ENCODE measurements around the gene PLPPR1.

PLPPR1 gene

GRCh38 chr9:101332362-101332761 is 303.8 kb downstream of the PLPPR1 start:
- no peak for DNase-seq (ENCODE audit: low read depth in 1 of 2, low spot score in 1 of 2)
- in situ Hi-C loops (cut with HindIII; ENCODE audit: low pct_unique_long_range_greater_than_20kb, low sequenced_read_pairs): no loop called here
- no peak for TF ChIP-seq JUND (IDR thresholded peaks at IDR 0.05; ENCODE audit: low read depth)

GRCh38 chr9:101333490-101333889 is 305.0 kb downstream of the PLPPR1 start:
- in situ Hi-C loops (cut with HindIII; ENCODE audit: low pct_unique_long_range_greater_than_20kb, low sequenced_read_pairs): no loop called here
- no peak for TF ChIP-seq JUND (IDR thresholded peaks at IDR 0.05; ENCODE audit: low read depth)
- DNase-seq (ENCODE audit: low read depth in 1 of 2, low spot score in 1 of 2): no peak

GRCh38 chr9:101333926-101334702 is 305.6 kb downstream of the PLPPR1 start:
- no peak for TF ChIP-seq JUND (IDR thresholded peaks at IDR 0.05; ENCODE audit: low read depth)
- no peak for DNase-seq (ENCODE audit: low read depth in 1 of 2, low spot score in 1 of 2)
- in situ Hi-C loops (cut with HindIII; ENCODE audit: low pct_unique_long_range_greater_than_20kb, low sequenced_read_pairs): no loop called here

DNA sequence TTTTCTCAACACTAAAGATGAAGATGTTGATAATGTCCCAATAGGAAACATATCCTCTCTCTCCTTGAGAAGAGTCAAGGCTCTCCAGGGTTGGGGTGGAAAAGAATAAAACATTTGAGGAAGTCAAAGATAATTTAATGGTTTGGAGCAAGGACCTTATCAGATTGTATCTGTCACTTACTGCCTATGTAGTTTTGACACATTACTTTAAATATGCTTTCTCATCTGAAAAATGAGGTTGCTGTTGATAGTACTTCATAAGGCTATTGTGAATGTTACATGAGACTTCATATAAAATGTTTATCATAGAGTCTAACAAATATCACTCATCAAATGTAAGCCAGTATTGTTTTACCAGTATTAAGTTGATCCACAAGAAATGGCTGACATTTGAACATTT is 307.6 kb downstream of the PLPPR1 start:
- in situ Hi-C loops (cut with HindIII; ENCODE audit: low pct_unique_long_range_greater_than_20kb, low sequenced_read_pairs): no loop called here
- TF ChIP-seq JUND (IDR thresholded peaks at IDR 0.05; ENCODE audit: low read depth): no peak
- no peak for DNase-seq (ENCODE audit: low read depth in 1 of 2, low spot score in 1 of 2)

DNA sequence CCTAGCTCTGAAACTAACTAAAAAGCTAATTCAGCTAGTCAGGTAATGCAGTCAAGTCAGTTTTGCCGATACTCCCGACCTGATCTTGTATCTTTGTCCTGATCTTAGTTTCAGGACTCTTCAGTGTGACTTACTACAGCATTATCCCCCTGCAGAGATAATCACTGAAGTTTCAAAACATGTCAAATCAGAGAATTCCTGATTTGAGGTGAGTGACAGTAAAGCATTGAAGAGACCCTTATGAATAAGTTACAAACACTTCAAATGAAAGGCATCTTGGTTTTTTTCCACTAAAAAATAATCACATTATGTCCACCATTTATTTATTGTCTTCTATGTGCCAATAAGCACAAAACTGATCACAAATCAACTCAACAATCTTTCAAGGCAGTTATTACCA is 308.7 kb downstream of the PLPPR1 start:
- TF ChIP-seq JUND (IDR thresholded peaks at IDR 0.05; ENCODE audit: low read depth): no peak
- DNase-seq (ENCODE audit: low read depth in 1 of 2, low spot score in 1 of 2): no peak
- in situ Hi-C loops (cut with HindIII; ENCODE audit: low pct_unique_long_range_greater_than_20kb, low sequenced_read_pairs): no loop called here

DNA sequence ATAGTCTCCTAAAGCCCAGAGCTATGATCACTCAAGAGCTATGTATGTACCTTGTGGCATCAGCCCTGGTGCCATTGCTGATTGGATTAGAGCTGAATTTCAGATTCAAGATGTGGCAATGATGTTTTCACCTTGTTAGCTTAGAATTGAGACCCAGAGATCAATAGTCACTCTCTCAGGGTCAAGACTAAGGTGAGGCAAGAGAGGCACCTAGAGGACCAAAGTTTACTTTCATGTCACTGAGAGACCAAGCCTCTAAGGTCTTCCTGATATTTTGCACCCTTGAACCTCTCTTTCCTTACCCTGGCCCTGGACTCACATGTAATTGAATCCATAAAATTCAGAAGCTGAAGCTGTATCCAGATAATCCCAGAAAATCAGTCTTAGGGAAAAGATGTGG is 313.4 kb downstream of the PLPPR1 start:
- no peak for DNase-seq (ENCODE audit: low read depth in 1 of 2, low spot score in 1 of 2)
- TF ChIP-seq JUND (IDR thresholded peaks at IDR 0.05; ENCODE audit: low read depth): no peak
- in situ Hi-C loops (cut with HindIII; ENCODE audit: low pct_unique_long_range_greater_than_20kb, low sequenced_read_pairs): no loop called here

DNA sequence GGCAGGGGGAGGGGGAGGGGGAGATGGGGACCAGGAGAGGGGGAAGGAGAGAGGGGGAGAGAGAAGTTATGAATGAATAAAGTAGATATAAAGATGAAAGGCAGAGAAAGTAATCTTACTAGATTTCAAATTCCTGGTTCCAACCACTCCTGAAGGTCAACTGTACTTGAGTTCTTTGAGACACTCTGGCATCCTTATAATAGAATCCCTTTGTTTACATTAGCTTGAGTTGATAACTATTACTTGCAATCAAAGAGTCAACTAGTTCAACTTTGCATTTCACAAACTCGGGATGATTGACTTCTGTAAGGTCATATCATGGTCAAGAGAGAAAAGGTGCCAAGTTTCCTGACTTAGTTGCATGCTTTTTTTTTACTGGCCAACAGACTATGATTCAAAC is 314.1 kb downstream of the PLPPR1 start:
- DNase-seq (ENCODE audit: low read depth in 1 of 2, low spot score in 1 of 2): no peak
- TF ChIP-seq JUND (IDR thresholded peaks at IDR 0.05; ENCODE audit: low read depth): no peak
- in situ Hi-C loops (cut with HindIII; ENCODE audit: low pct_unique_long_range_greater_than_20kb, low sequenced_read_pairs): no loop called here

DNA sequence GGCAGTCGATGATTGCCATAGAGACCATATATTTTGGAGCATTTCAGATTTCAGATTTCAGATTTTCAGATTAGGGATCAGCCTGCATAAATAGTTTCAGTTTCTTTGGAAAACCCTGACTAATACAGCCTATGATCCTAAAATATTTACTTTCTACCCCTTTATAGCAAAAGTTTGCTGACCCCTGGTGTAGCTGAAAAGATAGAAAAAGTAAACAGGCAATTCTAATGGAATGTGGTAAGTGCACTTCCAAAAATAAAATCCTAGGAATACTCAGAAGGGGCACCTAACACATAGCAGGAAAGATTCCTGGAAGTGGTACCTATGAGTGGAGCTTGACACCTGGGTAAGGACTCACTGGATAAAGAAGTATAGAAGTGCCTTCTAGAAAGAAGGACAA is 321.8 kb downstream of the PLPPR1 start:
- DNase-seq (ENCODE audit: low read depth in 1 of 2, low spot score in 1 of 2): no peak
- no peak for TF ChIP-seq JUND (IDR thresholded peaks at IDR 0.05; ENCODE audit: low read depth)
- in situ Hi-C loops (cut with HindIII; ENCODE audit: low pct_unique_long_range_greater_than_20kb, low sequenced_read_pairs): no loop called here

DNA sequence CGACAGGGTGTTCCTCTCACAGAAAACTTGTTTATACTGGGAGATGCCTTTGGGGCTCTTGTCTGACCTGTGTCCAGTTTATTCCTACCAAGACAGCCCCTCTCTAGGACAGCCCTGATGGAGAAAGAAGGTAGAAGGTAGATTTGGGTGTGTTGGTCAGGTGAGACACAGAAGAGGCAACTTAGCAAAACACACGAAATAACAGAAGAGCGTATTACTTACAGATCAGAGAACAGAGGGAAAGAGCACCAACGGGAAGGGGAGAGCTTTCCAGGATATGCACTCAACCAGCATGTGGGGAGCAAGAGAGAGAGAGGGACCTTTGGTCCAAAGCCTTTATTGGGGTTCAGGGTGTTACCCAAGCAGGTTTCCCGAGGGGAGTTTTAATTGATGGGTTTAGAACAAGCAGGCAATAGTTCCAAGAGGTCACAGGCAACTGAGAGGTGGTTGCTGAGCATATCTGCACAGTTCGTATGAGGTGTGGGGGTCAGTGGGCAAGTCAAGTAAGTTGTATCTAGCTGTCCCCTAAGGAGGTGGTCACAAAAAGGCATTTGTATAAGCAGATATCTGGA is 324.5 kb downstream of the PLPPR1 start:
- no peak for DNase-seq (ENCODE audit: low read depth in 1 of 2, low spot score in 1 of 2)
- TF ChIP-seq JUND (IDR thresholded peaks at IDR 0.05; ENCODE audit: low read depth): no peak
- in situ Hi-C loops (cut with HindIII; ENCODE audit: low pct_unique_long_range_greater_than_20kb, low sequenced_read_pairs): no loop called here

DNA sequence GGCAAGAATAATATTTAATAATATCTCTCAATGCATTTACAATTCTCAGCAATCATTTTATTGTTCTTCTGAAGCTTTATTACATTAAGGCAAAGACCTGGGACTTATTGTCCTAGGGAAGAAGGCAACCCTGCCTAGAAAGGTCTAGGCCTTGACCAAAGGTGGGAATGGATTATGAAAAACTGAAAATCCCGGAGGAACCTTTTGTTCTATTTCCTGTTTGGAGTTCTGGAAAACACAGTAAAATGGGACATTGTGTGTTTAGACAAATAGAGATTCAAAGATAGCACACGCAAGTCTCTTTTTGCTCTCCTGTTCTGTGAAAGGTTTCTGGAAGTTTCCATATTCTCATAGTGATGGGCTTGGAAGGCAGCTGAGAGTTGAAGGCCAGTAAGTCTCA is 325.2 kb downstream of the PLPPR1 start:
- no peak for TF ChIP-seq JUND (IDR thresholded peaks at IDR 0.05; ENCODE audit: low read depth)
- in situ Hi-C loops (cut with HindIII; ENCODE audit: low pct_unique_long_range_greater_than_20kb, low sequenced_read_pairs): no loop called here
- no peak for DNase-seq (ENCODE audit: low read depth in 1 of 2, low spot score in 1 of 2)

GRCh38 chr9:101354143-101354764 is 325.7 kb downstream of the PLPPR1 start:
- in situ Hi-C loops (cut with HindIII; ENCODE audit: low pct_unique_long_range_greater_than_20kb, low sequenced_read_pairs): no loop called here
- TF ChIP-seq JUND (IDR thresholded peaks at IDR 0.05; ENCODE audit: low read depth): no peak
- DNase-seq (ENCODE audit: low read depth in 1 of 2, low spot score in 1 of 2): no peak

- DNase-seq (ENCODE audit: low read depth in 1 of 2, low spot score in 1 of 2): no peak
- TF ChIP-seq JUND (IDR thresholded peaks at IDR 0.05; ENCODE audit: low read depth): no peak
- in situ Hi-C loops (cut with HindIII; ENCODE audit: low pct_unique_long_range_greater_than_20kb, low sequenced_read_pairs): no loop called here
These were observed 326.5 kb downstream of the PLPPR1 start for GRCh38 chr9:101354765-101355708.

Measured in T47D (cell line).